SKM-1 treated with dmso at 0.1 percent for 144 hours (cell line): Measurements from ENCODE around the gene ART1.
"Not testable (repeated sequence)": the region's sequence is repeated elsewhere in the genome, so short reads cannot be mapped to it uniquely, and the experiment has no call there.

Source experiments
- DNase-seq: peaks from one replicate; lab custom pipeline; 2025; ENCODE audit not compliant: unreplicated experiment; lab: John Stamatoyannopoulos, UW

Gene ART1

GRCh38 chr11:3631331-3631730, 13.6 kb upstream of the ART1 start:
- no peak for DNase-seq

- DNase-seq, result no peak
Measured at GRCh38 chr11:3632070-3632660, 12.8 kb upstream of the ART1 start.

GRCh38 chr11:3635641-3636375, 9.1 kb upstream of the ART1 start:
- DNase-seq, result no peak

GRCh38 chr11:3637201-3637600, 7.7 kb upstream of the ART1 start:
- DNase-seq, result no peak

GRCh38 chr11:3638513-3638912, 6.4 kb upstream of the ART1 start:
- no peak for DNase-seq

GRCh38 chr11:3639841-3640240, 5.1 kb upstream of the ART1 start:
- no peak for DNase-seq

- DNase-seq, result no peak
Measured at GRCh38 chr11:3641191-3641590, 3.7 kb upstream of the ART1 start.

- no peak for DNase-seq
Measured at GRCh38 chr11:3641701-3642070, 3.2 kb upstream of the ART1 start, which contains the start of gene ART5. Gene ART5, minus strand, starts transcription at chr11:3641992. Its CDS starts 130 bp downstream, at chr11:3641862.

- peak; percentile 54 for DNase-seq
Measured at GRCh38 chr11:3642071-3642951, 2.6 kb upstream of the ART1 start.

- DNase-seq, result not testable (repeated sequence)
Measured at GRCh38 chr11:3643102-3643546, 1.8 kb upstream of the ART1 start.

- no peak for DNase-seq
Measured at GRCh38 chr11:3645552-3645951, 624 bp downstream of the ART1 start.

- DNase-seq, result not testable (repeated sequence)
Measured at GRCh38 chr11:3648843-3649242, 3.9 kb downstream of the ART1 start.

GRCh38 chr11:3649374-3649773, 4.4 kb downstream of the ART1 start:
- DNase-seq, result not testable (repeated sequence)

GRCh38 chr11:3652514-3652913, 7.6 kb downstream of the ART1 start:
- not testable (repeated sequence) for DNase-seq

GRCh38 chr11:3655547-3655946, 10.6 kb downstream of the ART1 start:
- no peak for DNase-seq

GRCh38 chr11:3657331-3657730, 12.4 kb downstream of the ART1 start:
- not testable (repeated sequence) for DNase-seq

- no peak for DNase-seq
Measured at GRCh38 chr11:3658252-3658651, 13.3 kb downstream of the ART1 start.

GRCh38 chr11:3659595-3660515, 14.9 kb downstream of the ART1 start:
- DNase-seq, result no peak

- DNase-seq, result no peak
Measured at GRCh38 chr11:3660960-3661359, 16.0 kb downstream of the ART1 start.

GRCh38 chr11:3662856-3663255, 17.9 kb downstream of the ART1 start:
- no peak for DNase-seq
